SU-DHL-6 (cell line): ENCODE data around the gene SLC15A2.

Source experiments
- EZH2phosphoT487 ChIP-seq: fragments of 200-600 bp; sonication (generic), shearing (Covaris generic); conservative IDR thresholded peaks from 2 replicates; pipeline ENCODE4 v1.6.1; 2018; ENCODE audit warnings: mild to moderate bottlenecking, antibody characterized with exemption, low read length, moderate library complexity, mixed read lengths
- TF ChIP-seq, protein P1 (sequence below): fragments of 200-600 bp; sonication (generic); IDR thresholded peaks from one replicate; pipeline ENCODE4 v1.5.1; 2017; ENCODE audit warnings: antibody characterized with exemption, mild to moderate bottlenecking, low read length, moderate library complexity; ENCODE audit not compliant: insufficient read depth, poor library complexity, severe bottlenecking

DNA sequence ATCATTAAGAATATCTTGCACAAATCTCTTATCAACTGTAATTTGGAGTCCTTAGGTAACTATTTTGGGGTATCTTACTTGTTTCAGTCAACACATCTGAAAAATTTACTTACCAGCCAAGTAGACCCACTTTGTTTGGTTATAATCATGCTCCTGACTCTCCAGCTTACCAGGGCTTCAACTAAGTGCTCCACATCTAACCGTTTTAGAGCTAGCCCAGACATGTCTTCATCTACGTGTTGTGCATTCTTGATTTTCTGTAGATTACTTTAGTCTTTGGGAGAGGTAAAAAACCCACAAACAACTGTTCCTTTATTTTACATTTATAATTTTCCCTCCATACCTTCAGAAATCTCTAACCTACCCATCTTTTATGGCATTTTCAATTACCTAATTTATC, 41.9 kb upstream of the SLC15A2 start:
- TF ChIP-seq, protein P1, sequence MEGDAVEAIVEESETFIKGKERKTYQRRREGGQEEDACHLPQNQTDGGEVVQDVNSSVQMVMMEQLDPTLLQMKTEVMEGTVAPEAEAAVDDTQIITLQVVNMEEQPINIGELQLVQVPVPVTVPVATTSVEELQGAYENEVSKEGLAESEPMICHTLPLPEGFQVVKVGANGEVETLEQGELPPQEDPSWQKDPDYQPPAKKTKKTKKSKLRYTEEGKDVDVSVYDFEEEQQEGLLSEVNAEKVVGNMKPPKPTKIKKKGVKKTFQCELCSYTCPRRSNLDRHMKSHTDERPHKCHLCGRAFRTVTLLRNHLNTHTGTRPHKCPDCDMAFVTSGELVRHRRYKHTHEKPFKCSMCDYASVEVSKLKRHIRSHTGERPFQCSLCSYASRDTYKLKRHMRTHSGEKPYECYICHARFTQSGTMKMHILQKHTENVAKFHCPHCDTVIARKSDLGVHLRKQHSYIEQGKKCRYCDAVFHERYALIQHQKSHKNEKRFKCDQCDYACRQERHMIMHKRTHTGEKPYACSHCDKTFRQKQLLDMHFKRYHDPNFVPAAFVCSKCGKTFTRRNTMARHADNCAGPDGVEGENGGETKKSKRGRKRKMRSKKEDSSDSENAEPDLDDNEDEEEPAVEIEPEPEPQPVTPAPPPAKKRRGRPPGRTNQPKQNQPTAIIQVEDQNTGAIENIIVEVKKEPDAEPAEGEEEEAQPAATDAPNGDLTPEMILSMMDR, result no peak
- TF ChIP-seq EZH2phosphoT487, result no peak
